IPS DF 4.7 (cell line): ENCODE results near the gene FBXO28.

ENCODE experiments used
- DNase-seq: peaks from one replicate; pipeline ENCODE4 v3.0.0-alpha.2; 2013; ENCODE audit warnings: low spot score; ENCODE audit errors: extremely low read depth

Gene FBXO28

GRCh38 chr1:224151117-224151516 lies 37.2 kb downstream of the FBXO28 start:
- DNase-seq, result no peak

GRCh38 chr1:224157316-224157715 lies 43.4 kb downstream of the FBXO28 start:
- no peak for DNase-seq

- no peak for DNase-seq
These were observed 45.6 kb downstream of the FBXO28 start for GRCh38 chr1:224159541-224159940.

- DNase-seq, result no peak
These were observed 46.3 kb downstream of the FBXO28 start for GRCh38 chr1:224160171-224160682.

- no peak for DNase-seq
These were observed 48.9 kb downstream of the FBXO28 start for GRCh38 chr1:224162768-224163167.

GRCh38 chr1:224163311-224163710 lies 49.4 kb downstream of the FBXO28 start:
- no peak for DNase-seq

GRCh38 chr1:224168859-224169380 lies 55.0 kb downstream of the FBXO28 start:
- DNase-seq, result no peak

GRCh38 chr1:224169718-224170270 lies 55.9 kb downstream of the FBXO28 start:
- no peak for DNase-seq

- no peak for DNase-seq
These were observed 56.4 kb downstream of the FBXO28 start for GRCh38 chr1:224170343-224170742.

GRCh38 chr1:224170748-224171478 lies 57.0 kb downstream of the FBXO28 start:
- DNase-seq, result no peak

- DNase-seq, result no peak
These were observed 58.3 kb downstream of the FBXO28 start for GRCh38 chr1:224172229-224172628.

- DNase-seq, result no peak
These were observed 59.6 kb downstream of the FBXO28 start for GRCh38 chr1:224173523-224173922.

- DNase-seq, result no peak
These were observed 61.7 kb downstream of the FBXO28 start for GRCh38 chr1:224175617-224176016.

GRCh38 chr1:224177356-224177999 lies 63.6 kb downstream of the FBXO28 start:
- DNase-seq, result no peak

GRCh38 chr1:224178894-224179293 lies 65.0 kb downstream of the FBXO28 start:
- no peak for DNase-seq

GRCh38 chr1:224180783-224181452 lies 67.0 kb downstream of the FBXO28 start:
- DNase-seq, result no peak

- no peak for DNase-seq
These were observed 67.5 kb downstream of the FBXO28 start for GRCh38 chr1:224181453-224181810.

GRCh38 chr1:224182057-224182865 lies 68.3 kb downstream of the FBXO28 start:
- no peak for DNase-seq

GRCh38 chr1:224182866-224183590 lies 69.1 kb downstream of the FBXO28 start, which contains the start of gene DEGS1:
TSS of gene DEGS1 (plus strand) at chr1:224183240. CDS start at chr1:224183337, 97 bp downstream.
- no peak for DNase-seq
